Colonic mucosa (tissue), 4 donors: Measurements from ENCODE around the gene TMEM88. TPM values are rescaled to one million over a fixed set of nuclear protein-coding genes. Genes with fewer than 3 reads are reported as not detected.
"Not testable (repeated sequence)": the region's sequence is repeated elsewhere in the genome, so short reads cannot be mapped to it uniquely, and the experiment has no call there.

Source experiments
- DNase-seq: peaks from one replicate; pipeline ENCODE4 v3.0.0-alpha.2; 2020
- H3K27ac ChIP-seq: fragments of 200-600 bp; one replicate; pipeline ENCODE4 v1.8.0; 2021
- H3K27me3 ChIP-seq: fragments of 200-600 bp; one replicate; pipeline ENCODE4 v1.8.0; 2021
- H3K36me3 ChIP-seq: fragments of 200-600 bp; one replicate; pipeline ENCODE4 v1.8.0; 2021
- H3K4me1 ChIP-seq: fragments of 200-600 bp; one replicate; pipeline ENCODE4 v1.8.0; 2021; ENCODE audit warnings: mild to moderate bottlenecking
- H3K4me3 ChIP-seq: fragments of 200-600 bp; one replicate; pipeline ENCODE4 v1.8.0; 2021
- H3K9ac ChIP-seq, 2 donors: one replicate each; pipeline ENCODE4 v1.7.0; 2013; ENCODE audit warnings: control low read depth in 2 of 2, low read depth in 2 of 2, low read length in 2 of 2
- H3K9me3 ChIP-seq: fragments of 200-600 bp; one replicate; pipeline ENCODE4 v1.8.0; 2021
- CTCF ChIP-seq: fragments of 200-600 bp; IDR thresholded peaks from one replicate; pipeline ENCODE4 v1.8.0; 2022; ENCODE audit warnings: antibody characterized with exemption, mild to moderate bottlenecking
- intact Hi-C: fragments of 100-400 bp; cut with DNase I; formaldehyde crosslinking; loops from one replicate; pipeline ENCODE4 v1.14.1; 2022
- total RNA-seq, 2 donors: library from RNA; stranded (reverse); fragmentation: NEBNext Ultra II Directional in 1 of 2; extraction: Animal tissue kit (Norgen Biotek cat#: 25700) in 1 of 2; gene quantifications; one replicate each; pipeline ENCODE4 v1.2.1, GENCODE V29; 2021
- donor health status: healthy.
- donor health status: DM: no; HTN: no; CAD: no.
- donor health status: DM: no; HTN: no; CAD: no.

The TMEM88 gene
- total RNA-seq, 2 donors from 2014 or later: 2.5 to 2.7 TPM

GRCh38 chr17:7856811-7857712 lies 2.2 kb downstream of the TMEM88 start, which contains the start of gene NAA38:
Gene NAA38 (minus strand): TSS chr17:7857559. CDS start chr17:7857463, 96 bp downstream.
- peak; percentile 29 for TF ChIP-seq CTCF
- peak; percentile 97 for DNase-seq
- no peaks in the 10 kb centered on the region for H3K9me3 ChIP-seq
- H3K27me3 ChIP-seq: no peaks in the 10 kb centered on the region
- H3K9ac ChIP-seq: peak within 1 kb of the TSS; percentile 65 to 96
- H3K4me1 ChIP-seq: peaks cover 18% of the 10 kb centered on the region
- H3K27ac ChIP-seq: peak within 1 kb of the TSS; percentile 95
- peak within 1 kb of the TSS; percentile 80 for H3K4me3 ChIP-seq
- H3K36me3 ChIP-seq: peaks cover 7% of the 10 kb centered on the region
- intact Hi-C loops: no loop called here

GRCh38 chr17:7857713-7858521 lies 3.1 kb downstream of the TMEM88 start, which contains the start of gene CYB5D1:
Gene CYB5D1 (plus strand): TSS chr17:7858003. CDS start chr17:7858135, 132 bp downstream.
- peak; percentile 96 for DNase-seq
- no peaks in the 10 kb centered on the region for H3K36me3 ChIP-seq
- peak within 1 kb of the TSS; percentile 65 to 96 for H3K9ac ChIP-seq
- H3K27ac ChIP-seq: peak within 1 kb of the TSS; percentile 95
- peaks cover 16% of the 10 kb centered on the region for H3K4me1 ChIP-seq
- intact Hi-C loops: no loop called here
- H3K27me3 ChIP-seq: no peaks in the 10 kb centered on the region
- peak within 1 kb of the TSS; percentile 80 for H3K4me3 ChIP-seq
- H3K9me3 ChIP-seq: no peaks in the 10 kb centered on the region
- no peak for TF ChIP-seq CTCF

DNA sequence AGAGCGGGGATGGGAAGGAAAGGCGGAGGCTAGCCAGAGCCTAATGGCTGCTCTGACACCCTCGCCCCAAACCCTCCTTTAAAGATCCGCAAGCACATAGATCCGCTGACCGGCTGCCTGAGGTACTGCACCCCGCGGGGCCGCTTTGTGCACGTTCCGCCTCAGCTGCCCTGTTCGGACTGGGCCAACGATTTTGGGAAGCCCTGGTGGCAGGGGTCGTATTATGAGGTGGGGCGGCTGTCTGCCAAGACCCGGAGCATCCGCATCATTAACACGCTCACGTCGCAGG lies 3.6 kb downstream of the TMEM88 start:
- Histone ChIP-seq H3K27me3 (no peaks in the 10 kb centered on the region), H3K27ac (peak overlapping the region; percentile 95), H3K4me3 (peak overlapping the region; percentile 80), H3K36me3 (no peaks in the 10 kb centered on the region), H3K9ac (peak overlapping the region; percentile 56 to 96), H3K4me1 (peaks cover 16% of the 10 kb centered on the region), H3K9me3 (no peaks in the 10 kb centered on the region)
- TF ChIP-seq CTCF: peak; percentile 42
- intact Hi-C loops: no loop called here
- peak; percentile 48 for DNase-seq

DNA sequence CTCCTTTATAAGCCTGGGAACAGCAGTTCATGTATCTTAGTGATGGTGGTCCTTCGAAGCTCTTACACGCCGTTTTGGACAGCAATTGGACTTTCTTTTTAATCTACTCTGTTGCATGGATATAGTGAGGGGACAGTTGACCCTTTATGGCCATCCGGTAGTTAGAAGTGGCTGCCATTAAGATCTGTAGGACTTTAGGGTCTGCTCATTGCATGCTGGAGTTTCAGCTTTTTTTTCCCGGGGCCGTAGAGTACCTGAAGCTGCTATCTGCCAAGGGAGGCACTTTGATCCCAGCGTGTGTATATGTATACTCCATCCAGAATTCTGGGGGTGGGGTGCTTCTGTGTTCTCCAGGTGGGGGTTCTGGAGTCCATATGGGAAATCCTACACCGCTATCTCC lies 4.2 kb downstream of the TMEM88 start:
- TF ChIP-seq CTCF: no peak
- H3K4me3 ChIP-seq: no peak overlapping the region
- peaks cover 16% of the 10 kb centered on the region for H3K4me1 ChIP-seq
- H3K9ac ChIP-seq: peak overlapping the region in 1 of 2 donors; percentile 96
- intact Hi-C loops: no loop called here
- no peaks in the 10 kb centered on the region for H3K9me3 ChIP-seq
- H3K27me3 ChIP-seq: no peaks in the 10 kb centered on the region
- no peaks in the 10 kb centered on the region for H3K36me3 ChIP-seq
- no peak overlapping the region for H3K27ac ChIP-seq
- no peak for DNase-seq

- Histone ChIP-seq H3K27ac (no peak overlapping the region), H3K9ac (no peak overlapping the region), H3K36me3 (no peaks in the 10 kb centered on the region), H3K27me3 (no peaks in the 10 kb centered on the region), H3K4me1 (peaks cover 10% of the 10 kb centered on the region), H3K4me3 (no peak overlapping the region), H3K9me3 (no peaks in the 10 kb centered on the region)
- intact Hi-C loops: loop anchor here (2.0 kb wide), 1 partner anchor 126 kb away; no protein-coding TSS in a partner anchor
- peak; percentile 79 for TF ChIP-seq CTCF
- peak; percentile 69 for DNase-seq
Observed at GRCh38 chr17:7862692-7863437, 8.0 kb downstream of the TMEM88 start.

DNA sequence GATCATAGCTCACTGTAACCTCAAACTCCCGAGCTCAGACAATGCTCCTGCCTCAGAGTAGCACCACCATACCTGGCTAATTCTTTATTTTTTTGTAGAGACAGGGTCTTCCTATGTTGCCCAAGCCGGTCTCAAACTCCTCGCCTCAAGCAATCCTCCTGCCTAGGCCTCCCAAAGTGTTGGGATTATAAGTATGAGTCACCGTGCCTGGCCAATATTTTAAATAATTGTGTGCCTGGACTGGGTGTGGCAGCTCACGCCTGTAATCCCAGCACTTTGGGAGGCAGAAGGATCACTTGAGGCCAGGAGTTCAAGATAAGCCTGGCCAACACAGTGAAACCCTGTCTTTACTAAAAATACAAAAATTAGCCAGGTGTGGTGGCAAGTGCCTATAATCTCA lies 9.5 kb downstream of the TMEM88 start:
- DNase-seq, H3K27me3 ChIP-seq, H3K36me3 ChIP-seq, H3K27ac ChIP-seq, H3K4me1 ChIP-seq, H3K9me3 ChIP-seq, H3K9ac ChIP-seq, H3K4me3 ChIP-seq: not testable (repeated sequence)
- intact Hi-C loops: loop anchor here (2.0 kb wide), 1 partner anchor 26 kb away; no protein-coding TSS in a partner anchor
